Panc1 (cell line): Measurements from ENCODE around the gene COMMD9.

ENCODE experiments used
- POLR2AphosphoS5 ChIP-seq: IDR thresholded peaks from 2 replicates; pipeline ENCODE4 v1.6.1; 2012; ENCODE audit warnings: mild to moderate bottlenecking, low read depth, low read length, moderate library complexity
- TF ChIP-seq, protein P1 (sequence below): fragments of 450-650 bp; IDR thresholded peaks from 2 replicates; pipeline ENCODE4 v1.5.1; 2017; ENCODE audit warnings: mild to moderate bottlenecking
- TF ChIP-seq, protein P2 (sequence below), 2 experiments: IDR thresholded peaks; 2 replicates each; pipeline ENCODE4 v1.6.1; 2011 to 2012; ENCODE audit warnings: low read depth in 2 of 2, control low read depth in 1 of 2, low read length in 1 of 2, mild to moderate bottlenecking in 1 of 2, moderate library complexity in 1 of 2; ENCODE audit not compliant: insufficient read depth in 1 of 2

DNA sequence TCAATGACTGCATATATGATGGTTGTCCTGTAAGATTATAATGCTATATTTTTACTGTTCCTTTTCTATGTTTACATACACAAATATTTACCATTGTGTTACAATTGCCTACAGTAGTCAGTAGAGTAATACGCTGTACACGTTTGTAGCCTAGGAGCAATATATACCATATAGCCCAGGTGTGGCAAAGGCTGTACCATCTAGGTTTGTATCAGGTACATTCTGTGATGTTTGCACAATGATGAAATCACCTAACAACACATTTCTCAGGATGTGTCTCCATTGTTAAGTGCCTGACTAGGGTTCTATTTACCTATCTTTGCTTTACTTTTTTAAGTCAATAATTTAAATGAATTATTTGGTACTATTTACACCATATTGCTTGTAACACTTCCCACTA lies 28.8 kb upstream of the COMMD9 start:
- TF ChIP-seq, protein P1, sequence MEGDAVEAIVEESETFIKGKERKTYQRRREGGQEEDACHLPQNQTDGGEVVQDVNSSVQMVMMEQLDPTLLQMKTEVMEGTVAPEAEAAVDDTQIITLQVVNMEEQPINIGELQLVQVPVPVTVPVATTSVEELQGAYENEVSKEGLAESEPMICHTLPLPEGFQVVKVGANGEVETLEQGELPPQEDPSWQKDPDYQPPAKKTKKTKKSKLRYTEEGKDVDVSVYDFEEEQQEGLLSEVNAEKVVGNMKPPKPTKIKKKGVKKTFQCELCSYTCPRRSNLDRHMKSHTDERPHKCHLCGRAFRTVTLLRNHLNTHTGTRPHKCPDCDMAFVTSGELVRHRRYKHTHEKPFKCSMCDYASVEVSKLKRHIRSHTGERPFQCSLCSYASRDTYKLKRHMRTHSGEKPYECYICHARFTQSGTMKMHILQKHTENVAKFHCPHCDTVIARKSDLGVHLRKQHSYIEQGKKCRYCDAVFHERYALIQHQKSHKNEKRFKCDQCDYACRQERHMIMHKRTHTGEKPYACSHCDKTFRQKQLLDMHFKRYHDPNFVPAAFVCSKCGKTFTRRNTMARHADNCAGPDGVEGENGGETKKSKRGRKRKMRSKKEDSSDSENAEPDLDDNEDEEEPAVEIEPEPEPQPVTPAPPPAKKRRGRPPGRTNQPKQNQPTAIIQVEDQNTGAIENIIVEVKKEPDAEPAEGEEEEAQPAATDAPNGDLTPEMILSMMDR = no peak
- TF ChIP-seq POLR2AphosphoS5 = no peak
- TF ChIP-seq, protein P2, sequence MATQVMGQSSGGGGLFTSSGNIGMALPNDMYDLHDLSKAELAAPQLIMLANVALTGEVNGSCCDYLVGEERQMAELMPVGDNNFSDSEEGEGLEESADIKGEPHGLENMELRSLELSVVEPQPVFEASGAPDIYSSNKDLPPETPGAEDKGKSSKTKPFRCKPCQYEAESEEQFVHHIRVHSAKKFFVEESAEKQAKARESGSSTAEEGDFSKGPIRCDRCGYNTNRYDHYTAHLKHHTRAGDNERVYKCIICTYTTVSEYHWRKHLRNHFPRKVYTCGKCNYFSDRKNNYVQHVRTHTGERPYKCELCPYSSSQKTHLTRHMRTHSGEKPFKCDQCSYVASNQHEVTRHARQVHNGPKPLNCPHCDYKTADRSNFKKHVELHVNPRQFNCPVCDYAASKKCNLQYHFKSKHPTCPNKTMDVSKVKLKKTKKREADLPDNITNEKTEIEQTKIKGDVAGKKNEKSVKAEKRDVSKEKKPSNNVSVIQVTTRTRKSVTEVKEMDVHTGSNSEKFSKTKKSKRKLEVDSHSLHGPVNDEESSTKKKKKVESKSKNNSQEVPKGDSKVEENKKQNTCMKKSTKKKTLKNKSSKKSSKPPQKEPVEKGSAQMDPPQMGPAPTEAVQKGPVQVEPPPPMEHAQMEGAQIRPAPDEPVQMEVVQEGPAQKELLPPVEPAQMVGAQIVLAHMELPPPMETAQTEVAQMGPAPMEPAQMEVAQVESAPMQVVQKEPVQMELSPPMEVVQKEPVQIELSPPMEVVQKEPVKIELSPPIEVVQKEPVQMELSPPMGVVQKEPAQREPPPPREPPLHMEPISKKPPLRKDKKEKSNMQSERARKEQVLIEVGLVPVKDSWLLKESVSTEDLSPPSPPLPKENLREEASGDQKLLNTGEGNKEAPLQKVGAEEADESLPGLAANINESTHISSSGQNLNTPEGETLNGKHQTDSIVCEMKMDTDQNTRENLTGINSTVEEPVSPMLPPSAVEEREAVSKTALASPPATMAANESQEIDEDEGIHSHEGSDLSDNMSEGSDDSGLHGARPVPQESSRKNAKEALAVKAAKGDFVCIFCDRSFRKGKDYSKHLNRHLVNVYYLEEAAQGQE (IDR thresholded peaks at IDR 0.05; ENCODE audit: insufficient read depth in 1 of 2, low read depth in 2 of 2, low read length in 1 of 2) = no peak
